Measurements from ENCODE around the gene FAM186B. TPM values are rescaled to one million over a fixed set of nuclear protein-coding genes. Genes with fewer than 3 reads are reported as not detected.

FAM186B gene
- total RNA-seq, 1 donor: under 0.01 TPM

DNA sequence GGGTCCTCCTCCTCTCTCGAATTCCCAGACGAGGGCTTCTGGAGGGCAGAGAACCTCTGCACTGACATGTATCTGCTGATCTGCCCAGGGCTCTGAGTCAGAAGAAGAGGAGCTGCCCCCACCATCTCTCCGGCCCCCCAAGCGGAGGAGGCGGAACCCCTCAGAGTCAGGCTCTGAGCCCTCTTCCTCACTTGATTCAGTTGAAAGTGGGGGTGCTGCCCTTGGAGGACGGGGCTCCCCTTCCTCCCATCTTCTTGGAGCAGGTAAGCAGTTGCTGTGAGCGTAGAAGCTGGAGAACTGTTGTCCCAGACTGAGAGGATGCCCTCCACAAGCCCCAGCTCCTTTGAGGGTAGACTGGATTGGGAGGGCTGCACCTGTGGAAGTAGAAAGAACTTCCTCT, 37.7 kb upstream of the FAM186B start:
- no peak for DNase-seq (ENCODE audit: low read depth)

DNA sequence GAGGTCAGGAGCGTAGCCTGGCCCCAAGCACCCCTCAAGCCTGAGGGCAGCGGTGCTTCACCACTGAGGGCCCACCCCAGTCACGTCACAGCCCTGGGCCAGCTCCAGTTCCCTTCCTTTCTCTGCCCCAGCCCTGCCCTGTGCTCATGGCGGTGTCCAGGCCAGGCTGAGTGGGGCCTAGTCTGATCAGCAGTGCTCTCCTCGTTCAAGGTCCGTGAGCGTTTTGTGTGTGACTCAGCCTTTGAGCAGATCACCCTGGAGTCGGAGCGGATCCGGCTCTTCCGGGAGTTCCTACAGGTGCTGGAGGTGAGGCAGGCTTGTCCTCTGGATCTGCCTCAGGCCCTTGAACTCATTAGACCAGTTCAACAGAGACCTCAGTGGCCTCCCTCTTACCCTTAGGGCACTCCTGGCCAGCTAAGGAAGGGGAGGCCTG, 36.9 kb upstream of the FAM186B start:
- TF ChIP-seq, protein P1, sequence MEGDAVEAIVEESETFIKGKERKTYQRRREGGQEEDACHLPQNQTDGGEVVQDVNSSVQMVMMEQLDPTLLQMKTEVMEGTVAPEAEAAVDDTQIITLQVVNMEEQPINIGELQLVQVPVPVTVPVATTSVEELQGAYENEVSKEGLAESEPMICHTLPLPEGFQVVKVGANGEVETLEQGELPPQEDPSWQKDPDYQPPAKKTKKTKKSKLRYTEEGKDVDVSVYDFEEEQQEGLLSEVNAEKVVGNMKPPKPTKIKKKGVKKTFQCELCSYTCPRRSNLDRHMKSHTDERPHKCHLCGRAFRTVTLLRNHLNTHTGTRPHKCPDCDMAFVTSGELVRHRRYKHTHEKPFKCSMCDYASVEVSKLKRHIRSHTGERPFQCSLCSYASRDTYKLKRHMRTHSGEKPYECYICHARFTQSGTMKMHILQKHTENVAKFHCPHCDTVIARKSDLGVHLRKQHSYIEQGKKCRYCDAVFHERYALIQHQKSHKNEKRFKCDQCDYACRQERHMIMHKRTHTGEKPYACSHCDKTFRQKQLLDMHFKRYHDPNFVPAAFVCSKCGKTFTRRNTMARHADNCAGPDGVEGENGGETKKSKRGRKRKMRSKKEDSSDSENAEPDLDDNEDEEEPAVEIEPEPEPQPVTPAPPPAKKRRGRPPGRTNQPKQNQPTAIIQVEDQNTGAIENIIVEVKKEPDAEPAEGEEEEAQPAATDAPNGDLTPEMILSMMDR (IDR thresholded peaks at IDR 0.05; ENCODE audit: insufficient read depth, low read depth, low read length): no peak
- no peak overlapping the region for H3K4me3 ChIP-seq (ENCODE audit: low read depth, low read length)
- no peak for DNase-seq (ENCODE audit: low read depth)

More for the DNA sequence above, 37.7 kb upstream of the FAM186B start:
- H3K4me3 ChIP-seq (ENCODE audit: low read depth, low read length): no peak overlapping the region
- TF ChIP-seq, protein P1 (IDR thresholded peaks at IDR 0.05; ENCODE audit: insufficient read depth, low read depth, low read length): no peak

DNA sequence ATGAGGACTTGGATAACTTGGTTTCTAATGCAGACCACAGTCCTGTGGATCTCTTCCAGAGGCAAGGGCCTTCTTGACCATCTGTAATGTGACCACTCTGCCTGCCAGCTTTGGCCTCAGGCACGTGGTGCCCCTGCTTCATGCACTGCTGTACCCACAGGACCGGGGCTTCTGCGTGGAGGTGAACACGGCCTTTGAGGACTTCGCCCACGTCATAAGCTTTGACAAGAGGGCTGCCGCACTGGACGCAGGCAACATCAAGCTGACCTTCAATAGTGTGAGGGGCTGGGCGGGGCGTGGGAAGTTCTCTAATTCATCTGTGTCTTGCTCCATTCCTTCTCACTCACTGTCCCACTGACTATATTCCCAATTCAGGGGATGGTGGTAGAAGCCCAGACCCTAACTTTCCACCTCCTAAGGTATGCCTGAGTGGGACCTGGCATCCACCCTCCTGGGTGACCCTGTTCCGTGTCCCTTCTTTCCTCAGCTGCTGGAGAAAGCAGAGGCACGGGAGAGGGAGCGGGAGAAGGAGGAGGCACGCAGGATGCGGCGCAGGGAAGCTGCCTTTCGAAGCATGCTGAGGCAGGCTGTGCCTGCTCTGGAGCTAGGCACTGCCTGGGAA, 36.4 kb upstream of the FAM186B start:
- TF ChIP-seq, protein P1 (IDR thresholded peaks at IDR 0.05; ENCODE audit: insufficient read depth, low read depth, low read length): no peak
- H3K4me3 ChIP-seq (ENCODE audit: low read depth, low read length): no peak overlapping the region
- DNase-seq (ENCODE audit: low read depth): no peak

DNA sequence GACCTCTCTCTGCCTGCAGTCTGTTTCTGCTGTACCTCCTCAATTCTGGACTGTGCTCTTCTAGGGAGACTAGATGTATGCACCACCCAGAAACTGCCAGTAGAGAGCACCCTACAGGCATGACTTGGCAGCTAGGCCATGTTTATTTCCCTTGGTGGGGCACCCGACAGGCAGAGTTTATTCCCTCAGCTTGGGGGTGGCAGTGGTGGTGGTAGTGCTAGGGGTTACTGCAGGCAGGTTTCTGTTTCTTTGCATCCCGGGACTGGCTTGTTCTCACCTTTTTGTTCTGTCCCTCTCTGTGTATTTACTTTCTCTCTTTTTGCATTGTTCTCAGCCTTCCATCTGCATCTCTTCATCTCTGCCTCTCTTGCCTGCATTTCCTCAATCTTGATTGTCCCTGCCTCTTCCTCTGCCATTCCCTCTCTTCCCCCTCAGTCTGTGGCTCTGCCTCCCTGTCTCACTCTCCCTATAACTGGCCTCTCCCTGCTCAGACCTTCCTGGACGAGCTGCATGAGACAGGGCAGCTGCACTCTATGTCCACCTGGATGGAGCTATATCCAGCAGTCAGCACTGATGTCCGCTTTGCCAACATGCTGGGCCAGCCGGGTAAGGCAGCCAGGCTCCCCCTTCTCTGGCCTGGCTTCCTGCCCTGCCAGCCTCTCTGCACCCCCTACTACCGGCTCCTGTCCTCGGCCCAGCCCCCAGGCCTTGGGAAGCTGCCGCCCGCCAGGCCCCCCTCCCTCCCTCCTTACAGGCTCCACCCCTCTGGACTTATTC, 31.7 kb upstream of the FAM186B start:
- DNase-seq (ENCODE audit: low read depth): peak; percentile 67
- no peak overlapping the region for H3K4me3 ChIP-seq (ENCODE audit: low read depth, low read length)
- TF ChIP-seq, protein P1 (IDR thresholded peaks at IDR 0.05; ENCODE audit: insufficient read depth, low read depth, low read length): peak; percentile 80

DNA sequence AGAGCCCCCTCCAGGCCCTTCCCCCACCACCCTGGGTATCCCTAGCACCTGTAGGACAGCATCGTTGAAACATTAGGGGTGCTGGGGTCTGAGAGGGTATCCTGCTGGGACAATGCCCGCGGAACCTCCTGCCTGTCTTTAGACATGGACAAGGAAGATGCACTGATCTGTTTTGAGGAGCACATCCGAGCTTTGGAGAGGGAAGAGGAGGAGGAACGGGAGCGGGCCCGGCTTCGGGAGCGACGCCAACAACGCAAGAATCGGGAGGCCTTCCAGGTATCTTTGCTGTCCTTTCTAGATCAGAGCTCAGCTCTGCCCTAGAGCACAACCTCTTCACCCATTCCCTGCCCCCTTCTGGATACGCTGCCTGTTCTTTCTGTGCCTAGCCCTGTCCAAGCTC, 31.1 kb upstream of the FAM186B start:
- DNase-seq (ENCODE audit: low read depth): no peak
- TF ChIP-seq, protein P1 (IDR thresholded peaks at IDR 0.05; ENCODE audit: insufficient read depth, low read depth, low read length): no peak
- H3K4me3 ChIP-seq (ENCODE audit: low read depth, low read length): no peak overlapping the region

DNA sequence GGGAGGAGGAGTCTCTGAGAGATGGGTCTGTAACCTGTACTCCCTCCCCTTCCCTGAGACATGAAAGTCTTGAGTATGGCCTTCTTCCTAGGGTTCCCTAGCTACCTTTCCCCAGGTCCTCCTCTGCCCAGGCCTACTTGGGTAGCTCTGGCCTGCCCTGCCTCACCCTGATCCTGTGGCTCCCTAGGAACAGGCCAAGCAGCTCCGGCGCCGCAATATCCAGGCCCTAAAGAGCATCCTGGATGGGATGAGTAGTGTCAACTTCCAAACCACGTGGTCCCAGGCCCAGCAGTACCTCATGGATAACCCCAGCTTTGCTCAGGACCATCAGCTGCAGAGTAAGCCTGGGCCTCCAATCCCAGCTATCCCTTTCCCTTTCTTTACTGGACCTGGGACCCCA, 30.2 kb upstream of the FAM186B start:
- no peak overlapping the region for H3K4me3 ChIP-seq (ENCODE audit: low read depth, low read length)
- DNase-seq (ENCODE audit: low read depth): no peak
- TF ChIP-seq, protein P1 (IDR thresholded peaks at IDR 0.05; ENCODE audit: insufficient read depth, low read depth, low read length): no peak
